GM19328 (cell line): ENCODE measurements around the gene KMT2C.

ENCODE experiments used
- ATAC-seq: cut with Tn5 transposase; IDR thresholded peaks from one replicate; pipeline ENCODE4 v1.9.1; 2021; ENCODE audit warnings: mild to moderate bottlenecking, moderate library complexity; ENCODE audit not compliant: unreplicated experiment

Gene KMT2C

GRCh38 chr7:152149363-152149762 lies 286.4 kb downstream of the KMT2C start:
- no peak for ATAC-seq

DNA sequence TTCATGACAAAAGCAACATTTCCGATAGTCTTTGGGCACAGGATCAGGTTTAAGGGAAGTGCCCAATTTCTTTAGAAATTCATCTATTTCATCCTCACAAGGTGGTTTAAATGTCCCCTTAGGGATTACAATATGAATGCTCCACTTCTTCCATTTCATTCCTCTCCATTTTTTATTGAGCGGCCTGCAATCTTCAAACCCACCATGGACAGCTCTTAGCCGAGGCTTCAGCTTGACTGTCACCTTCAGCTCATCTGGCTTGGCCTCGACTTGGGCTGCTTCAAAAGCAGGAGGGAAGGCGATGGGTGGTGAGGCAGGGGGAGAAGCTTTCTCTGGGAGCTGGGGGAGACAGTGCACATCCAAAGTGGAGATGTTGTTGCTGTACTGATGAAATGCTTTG lies 287.1 kb downstream of the KMT2C start:
- no peak for ATAC-seq

- no peak for ATAC-seq
These were observed 289.8 kb downstream of the KMT2C start for GRCh38 chr7:152145853-152146466.

- no peak for ATAC-seq
These were observed 291.1 kb downstream of the KMT2C start for GRCh38 chr7:152144557-152145245.

DNA sequence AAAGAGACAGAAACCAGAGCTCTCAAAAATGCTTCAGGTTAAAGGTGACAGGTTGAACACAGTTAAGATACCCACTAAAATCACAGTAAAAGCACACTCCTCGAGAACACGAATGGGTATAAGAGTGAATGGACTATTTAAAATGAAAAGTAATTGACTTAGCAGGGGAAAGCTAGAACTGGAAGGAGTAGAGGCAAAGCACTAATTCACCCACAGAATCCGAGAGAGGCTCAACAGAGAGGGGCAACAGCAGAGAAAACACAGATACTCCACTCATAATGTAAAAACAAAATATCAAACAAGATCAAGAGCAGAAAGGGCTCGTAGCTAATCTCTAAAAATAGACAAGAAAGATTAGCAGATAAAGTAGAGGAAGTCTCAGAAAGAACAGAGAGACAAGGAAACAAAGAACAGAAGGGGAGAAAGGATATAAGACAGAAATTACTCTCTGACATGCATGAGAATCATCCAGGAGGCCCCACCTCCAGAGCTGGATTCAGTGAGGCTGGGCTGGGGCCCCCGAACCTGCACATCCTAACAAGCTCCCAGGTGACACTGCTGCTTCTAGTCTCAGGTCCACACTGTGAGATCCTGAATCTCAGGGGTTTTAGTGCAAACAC lies 292.7 kb downstream of the KMT2C start:
- no peak for ATAC-seq

DNA sequence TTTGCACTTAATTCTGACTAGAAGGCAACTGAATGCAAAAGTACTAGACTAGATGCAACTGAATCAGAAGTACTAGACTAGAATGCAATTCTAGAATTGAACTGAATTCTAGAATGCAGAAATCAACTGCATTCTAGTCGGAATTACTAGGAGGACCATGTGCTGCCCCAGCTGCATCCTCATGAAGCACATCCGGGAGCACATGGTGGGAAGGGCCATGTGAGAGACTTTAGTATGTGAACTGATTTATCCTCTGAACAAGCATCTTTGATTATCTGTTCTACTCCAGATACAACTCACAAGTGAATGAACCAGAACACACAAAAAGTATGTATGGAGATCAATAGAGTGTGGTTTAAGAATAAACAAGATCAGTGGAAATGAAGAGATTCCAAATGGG lies 295.2 kb downstream of the KMT2C start:
- ATAC-seq: no peak

- no peak for ATAC-seq
These were observed 295.7 kb downstream of the KMT2C start for GRCh38 chr7:152140067-152140466.

DNA sequence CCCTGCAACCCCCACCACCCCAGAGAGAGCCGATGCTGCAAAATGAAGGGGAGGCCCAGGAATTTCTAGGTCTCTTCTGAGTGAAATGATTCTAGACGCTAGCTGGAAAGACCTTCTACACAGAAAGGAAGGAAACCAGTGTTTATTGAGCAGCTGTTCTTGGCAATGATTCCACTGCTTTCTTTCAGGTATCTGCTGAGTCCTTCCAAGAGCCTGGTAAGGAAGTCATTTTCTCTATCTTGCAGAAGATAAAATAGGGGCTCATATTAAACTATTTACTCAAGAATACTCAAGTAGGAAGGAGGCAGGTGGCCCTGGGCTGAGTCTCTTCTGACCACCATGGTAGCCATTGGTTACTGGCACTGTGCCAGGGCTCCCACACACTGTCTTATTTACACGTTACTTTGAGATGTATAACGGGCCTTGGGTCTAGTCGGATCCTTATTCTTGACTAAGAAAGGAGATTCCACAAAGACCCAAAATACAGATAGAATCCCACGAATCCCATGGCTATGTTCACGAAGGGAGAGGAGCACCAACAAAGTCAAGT lies 298.3 kb downstream of the KMT2C start:
- ATAC-seq: no peak

GRCh38 chr7:152136686-152137085 lies 299.1 kb downstream of the KMT2C start:
- ATAC-seq: no peak

GRCh38 chr7:152133804-152134203 lies 302.0 kb downstream of the KMT2C start:
- ATAC-seq: no peak

- ATAC-seq: no peak
These were observed 303.0 kb downstream of the KMT2C start for GRCh38 chr7:152132812-152133211.

- no peak for ATAC-seq
These were observed 303.8 kb downstream of the KMT2C start for GRCh38 chr7:152131981-152132494.

- ATAC-seq: no peak
These were observed 304.9 kb downstream of the KMT2C start for GRCh38 chr7:152130658-152131590.

- ATAC-seq: no peak
These were observed 306.1 kb downstream of the KMT2C start for GRCh38 chr7:152129682-152130081.

GRCh38 chr7:152128741-152129461 lies 306.9 kb downstream of the KMT2C start:
- ATAC-seq: no peak

DNA sequence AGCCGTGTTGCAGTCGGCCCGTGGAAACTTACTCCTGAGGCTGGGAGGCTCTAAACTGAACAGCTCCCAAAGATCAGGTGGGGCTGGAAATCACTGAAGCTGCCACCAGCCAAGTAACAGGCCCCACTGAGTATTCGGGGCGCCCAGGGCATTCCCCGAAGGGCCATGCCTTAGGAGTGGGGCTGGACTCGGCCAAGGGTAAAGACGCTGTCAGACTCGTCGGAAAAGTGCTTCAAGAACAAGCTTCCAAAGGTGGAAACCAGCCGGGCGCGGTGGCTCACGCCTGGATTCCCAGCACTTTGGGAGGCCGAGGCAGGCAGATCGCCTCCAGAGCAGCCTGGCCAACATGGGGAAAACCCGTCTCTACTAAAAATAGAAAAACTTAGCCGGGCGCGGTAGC lies 307.6 kb downstream of the KMT2C start:
- no peak for ATAC-seq

- ATAC-seq: no peak
These were observed 308.6 kb downstream of the KMT2C start for GRCh38 chr7:152127229-152127628.

DNA sequence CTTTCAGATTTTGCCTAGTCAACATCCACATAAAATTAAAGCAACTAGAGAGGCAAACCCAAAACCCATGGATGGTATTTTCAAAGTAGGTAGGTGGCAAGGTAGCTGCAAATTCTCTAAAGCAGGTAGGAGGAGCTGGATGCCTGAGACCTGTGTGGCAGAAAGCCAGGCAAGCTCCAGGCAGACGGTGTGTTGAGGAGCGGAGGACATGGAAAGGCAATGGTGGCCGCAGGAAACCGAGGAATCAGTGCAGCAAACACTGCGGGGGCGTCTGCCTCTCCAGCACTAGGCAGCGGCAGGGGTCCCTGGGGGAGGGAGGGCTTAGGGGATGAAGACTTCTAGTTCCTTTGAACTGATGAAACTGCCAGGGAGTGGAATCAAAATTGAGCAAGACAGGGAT lies 309.1 kb downstream of the KMT2C start:
- ATAC-seq: no peak

DNA sequence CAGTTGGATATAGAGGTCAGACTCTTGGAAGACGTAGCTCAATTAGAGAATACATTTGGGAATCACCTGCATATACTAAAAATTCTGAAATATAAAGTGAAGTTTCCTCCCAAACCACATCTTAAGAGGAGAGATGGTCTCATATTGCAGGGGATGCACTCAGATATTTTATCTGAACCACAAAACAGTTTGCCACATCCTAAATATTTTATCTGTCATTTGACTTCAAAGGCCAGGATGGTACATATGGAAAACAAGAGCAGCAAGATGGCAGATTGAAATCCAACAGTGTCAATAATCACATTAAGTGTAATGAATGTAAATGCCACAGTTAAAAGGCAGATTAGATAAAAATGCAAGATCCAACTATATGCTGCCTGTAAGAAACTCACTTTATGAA lies 313.3 kb downstream of the KMT2C start:
- ATAC-seq: no peak

DNA sequence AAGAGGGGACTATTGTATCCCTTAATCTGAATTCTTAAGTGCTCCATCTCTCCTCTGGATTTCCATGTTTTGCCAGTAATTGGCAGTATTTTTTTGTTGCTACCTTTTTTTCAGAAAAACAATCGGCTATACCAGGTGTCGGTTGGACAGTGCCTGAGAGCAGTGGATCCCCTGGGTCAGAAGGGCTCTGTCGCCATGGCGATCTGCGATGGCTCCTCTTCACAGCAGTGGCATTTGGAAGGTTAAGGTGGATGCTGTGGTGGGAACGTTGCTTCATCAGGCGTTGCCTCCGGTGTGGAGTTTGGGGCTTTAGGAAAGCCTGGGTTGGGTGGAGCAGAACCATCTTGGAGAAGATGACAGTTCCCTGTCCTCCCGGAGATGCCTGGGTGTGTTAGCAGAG lies 314.4 kb downstream of the KMT2C start:
- no peak for ATAC-seq
